ENCODE results near the gene HPGD.

GRCh38 chr4:174449944-174450785 is 72.1 kb downstream of the HPGD start:
- TF ChIP-seq CTCF (IDR thresholded peaks at IDR 0.05; ENCODE audit: control extremely low read depth in 1 of 3, insufficient read depth in 1 of 3, low read depth in 1 of 3, low read length in 3 of 3), result no peak
- TF ChIP-seq ZNF274 (IDR thresholded peaks at IDR 0.05; ENCODE audit: borderline replicate concordance, extremely low read depth, low read length), result no peak
- no peak for TF ChIP-seq JUND (IDR thresholded peaks at IDR 0.05; ENCODE audit: low read length)
- TF ChIP-seq TCF12 (IDR thresholded peaks at IDR 0.05; ENCODE audit: low read depth, low read length), result no peak
- no peak for TF ChIP-seq SP2 (IDR thresholded peaks at IDR 0.05; ENCODE audit: low read length)
- no peak for TF ChIP-seq CREB1 (IDR thresholded peaks at IDR 0.05)
- TF ChIP-seq EZH2 (IDR thresholded peaks at IDR 0.05; ENCODE audit: low read depth, low read length, severe bottlenecking), result no peak
- TF ChIP-seq JUN (IDR thresholded peaks at IDR 0.05; ENCODE audit: low read depth, low read length), result no peak
- TF ChIP-seq HDAC2 (IDR thresholded peaks at IDR 0.05; ENCODE audit: borderline replicate concordance in 1 of 2, low read depth in 2 of 2, low read length in 2 of 2), result no peak
- TF ChIP-seq PHF8 (conservative IDR thresholded peaks at IDR 0.05; ENCODE audit: low read depth, low read length), result no peak
- no peak for TF ChIP-seq POLR2A (IDR thresholded peaks at IDR 0.05; ENCODE audit: control extremely low read depth in 1 of 2, low read depth in 2 of 2, low read length in 2 of 2)
